ENCODE measurements around the gene IL1RN.
"Not testable (repeated sequence)": the region's sequence is repeated elsewhere in the genome, so short reads cannot be mapped to it uniquely, and the experiment has no call there.

IL1RN gene

DNA sequence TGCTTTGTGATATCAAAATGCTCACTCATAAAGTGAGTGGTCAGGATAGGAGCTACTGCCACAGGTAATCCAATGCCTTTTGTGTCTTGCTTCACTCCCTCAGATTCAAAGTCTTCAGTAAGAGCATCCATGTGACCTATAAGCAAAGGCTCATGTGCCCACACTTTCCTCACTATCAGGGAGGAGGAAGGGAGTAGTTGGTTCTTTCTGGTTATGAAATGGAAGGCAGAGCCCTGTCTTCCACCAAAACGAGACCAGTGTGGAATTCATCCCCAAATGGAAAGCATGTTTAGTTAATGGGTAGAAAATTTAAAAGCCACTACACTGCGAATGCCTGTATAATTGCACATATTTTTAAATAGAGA is 33.8 kb upstream of the IL1RN start:
- no peak for DNase-seq (ENCODE audit: extremely low read depth, low read depth)
- TF ChIP-seq, protein P1, sequence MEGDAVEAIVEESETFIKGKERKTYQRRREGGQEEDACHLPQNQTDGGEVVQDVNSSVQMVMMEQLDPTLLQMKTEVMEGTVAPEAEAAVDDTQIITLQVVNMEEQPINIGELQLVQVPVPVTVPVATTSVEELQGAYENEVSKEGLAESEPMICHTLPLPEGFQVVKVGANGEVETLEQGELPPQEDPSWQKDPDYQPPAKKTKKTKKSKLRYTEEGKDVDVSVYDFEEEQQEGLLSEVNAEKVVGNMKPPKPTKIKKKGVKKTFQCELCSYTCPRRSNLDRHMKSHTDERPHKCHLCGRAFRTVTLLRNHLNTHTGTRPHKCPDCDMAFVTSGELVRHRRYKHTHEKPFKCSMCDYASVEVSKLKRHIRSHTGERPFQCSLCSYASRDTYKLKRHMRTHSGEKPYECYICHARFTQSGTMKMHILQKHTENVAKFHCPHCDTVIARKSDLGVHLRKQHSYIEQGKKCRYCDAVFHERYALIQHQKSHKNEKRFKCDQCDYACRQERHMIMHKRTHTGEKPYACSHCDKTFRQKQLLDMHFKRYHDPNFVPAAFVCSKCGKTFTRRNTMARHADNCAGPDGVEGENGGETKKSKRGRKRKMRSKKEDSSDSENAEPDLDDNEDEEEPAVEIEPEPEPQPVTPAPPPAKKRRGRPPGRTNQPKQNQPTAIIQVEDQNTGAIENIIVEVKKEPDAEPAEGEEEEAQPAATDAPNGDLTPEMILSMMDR (IDR thresholded peaks at IDR 0.05; ENCODE audit: low read depth, low read length), result no peak

DNA sequence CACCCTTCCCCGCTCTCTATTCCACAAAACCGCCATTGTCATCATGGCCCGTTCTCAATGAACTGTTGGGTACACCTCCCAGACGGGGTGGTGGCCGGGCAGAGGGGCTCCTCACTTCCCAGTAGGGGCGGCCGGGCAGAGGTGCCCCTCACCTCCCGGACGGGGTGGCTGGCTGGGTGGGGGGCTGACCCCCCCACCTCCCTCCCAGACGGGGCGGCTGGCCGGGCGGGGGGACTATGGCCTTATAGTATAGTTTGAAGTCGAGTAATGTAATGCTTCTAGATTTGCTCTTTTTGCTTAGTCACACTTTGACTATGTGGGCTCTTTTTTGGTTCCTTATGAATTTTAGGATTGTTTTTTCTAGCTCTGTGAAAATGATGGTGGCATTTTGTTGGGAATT is 31.1 kb upstream of the IL1RN start:
- not testable (repeated sequence) for DNase-seq (ENCODE audit: extremely low read depth, low read depth)

DNA sequence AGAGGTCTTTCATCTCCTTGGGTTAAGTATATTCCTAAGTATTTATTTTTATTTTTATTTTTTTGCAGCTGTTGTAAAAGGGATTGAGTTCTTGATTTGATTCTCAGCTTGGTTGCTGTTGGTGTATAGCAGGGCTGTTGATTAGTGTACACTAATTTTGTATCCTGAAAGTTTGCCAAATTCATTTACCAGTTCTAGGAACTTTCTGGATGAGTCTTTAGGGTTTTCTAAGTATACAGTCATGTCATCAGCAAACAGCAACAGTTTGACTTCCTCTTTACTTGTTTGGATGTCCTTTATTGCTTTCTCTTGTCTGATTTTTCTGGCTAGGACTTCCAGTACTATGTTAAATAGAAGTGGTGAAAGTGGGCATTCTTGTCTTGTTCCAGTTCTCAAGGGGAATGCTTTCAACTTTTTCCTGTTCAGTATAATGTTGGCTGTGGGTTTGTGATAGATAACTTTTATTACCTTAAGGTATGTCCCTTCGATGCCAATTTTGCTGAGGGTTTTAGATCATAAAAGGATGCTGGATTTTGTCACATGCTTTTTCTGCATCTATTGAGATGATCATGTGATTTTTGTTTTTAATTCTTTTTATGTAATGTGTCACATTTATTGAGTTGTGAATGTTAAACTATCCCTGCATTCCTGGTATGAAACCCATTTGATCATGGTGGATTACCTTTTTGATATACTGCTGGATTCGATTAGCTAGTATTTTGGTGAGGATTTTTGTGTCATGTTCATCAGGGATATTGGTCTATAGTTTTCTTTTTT is 30.4 kb upstream of the IL1RN start:
- DNase-seq (ENCODE audit: extremely low read depth, low read depth), result not testable (repeated sequence)

DNA sequence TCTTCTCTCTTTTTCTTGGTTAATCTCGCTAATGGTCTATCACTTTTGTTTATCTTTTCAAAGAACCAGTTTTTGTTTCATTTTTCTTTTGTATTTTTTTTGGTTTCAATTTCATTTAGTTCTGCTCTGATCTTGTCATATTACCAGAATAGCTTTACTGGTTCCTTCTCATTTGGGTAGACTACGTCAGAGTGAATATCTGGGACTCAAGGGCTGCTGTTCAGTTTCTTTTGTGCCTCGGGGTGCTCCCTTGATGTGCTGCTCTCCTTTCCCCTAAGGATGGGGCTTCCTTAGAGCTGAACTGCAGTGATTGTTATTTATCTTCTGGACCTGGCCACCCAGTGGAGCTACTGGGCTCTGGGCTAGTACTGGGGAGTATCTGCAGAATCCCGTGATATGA is 29.4 kb upstream of the IL1RN start:
- TF ChIP-seq, protein P1 (IDR thresholded peaks at IDR 0.05; ENCODE audit: low read depth, low read length), result no peak
- no peak for DNase-seq (ENCODE audit: extremely low read depth, low read depth)

DNA sequence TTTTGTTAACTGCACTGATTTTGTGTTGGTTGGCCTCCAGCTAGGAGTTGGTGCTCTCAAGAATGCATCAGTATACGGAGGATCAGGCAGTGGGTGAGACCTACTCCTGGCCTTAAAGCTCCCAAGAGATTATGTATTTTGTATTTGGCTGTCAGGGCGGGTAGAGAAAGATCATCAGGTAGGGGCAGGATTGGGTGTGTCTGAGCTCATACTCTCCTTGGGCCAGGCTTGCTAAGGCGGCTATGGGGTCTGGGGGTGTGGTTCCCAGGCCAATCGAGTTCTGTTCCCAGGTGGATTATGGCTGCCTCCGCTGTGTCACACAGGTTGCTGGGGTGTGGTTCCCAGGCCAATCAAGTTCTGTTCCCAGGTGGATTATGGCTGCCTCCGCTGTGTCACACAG is 28.9 kb upstream of the IL1RN start:
- no peak for DNase-seq (ENCODE audit: extremely low read depth, low read depth)
- TF ChIP-seq, protein P1 (IDR thresholded peaks at IDR 0.05; ENCODE audit: low read depth, low read length), result no peak

DNA sequence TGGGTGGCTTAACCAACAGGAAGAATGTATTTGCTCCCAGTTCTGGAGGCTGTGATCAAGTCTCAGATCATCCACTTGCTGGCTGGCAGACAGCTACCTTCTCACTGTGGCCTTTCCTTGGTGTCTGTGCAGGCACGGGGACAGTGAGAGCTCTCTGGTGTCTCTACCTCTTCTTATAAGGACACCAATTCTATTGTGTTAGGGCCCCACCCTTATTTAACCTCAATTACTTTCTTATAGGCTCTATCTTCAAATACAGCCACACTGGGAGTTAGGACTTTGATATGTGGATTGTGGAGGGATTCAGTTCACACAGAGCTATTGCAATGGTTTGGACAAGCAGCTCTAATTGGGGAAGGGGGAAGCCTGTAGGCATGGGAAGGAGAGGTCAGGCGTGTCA is 25.3 kb upstream of the IL1RN start:
- TF ChIP-seq, protein P1 (IDR thresholded peaks at IDR 0.05; ENCODE audit: low read depth, low read length), result no peak
- no peak for DNase-seq (ENCODE audit: extremely low read depth, low read depth)

DNA sequence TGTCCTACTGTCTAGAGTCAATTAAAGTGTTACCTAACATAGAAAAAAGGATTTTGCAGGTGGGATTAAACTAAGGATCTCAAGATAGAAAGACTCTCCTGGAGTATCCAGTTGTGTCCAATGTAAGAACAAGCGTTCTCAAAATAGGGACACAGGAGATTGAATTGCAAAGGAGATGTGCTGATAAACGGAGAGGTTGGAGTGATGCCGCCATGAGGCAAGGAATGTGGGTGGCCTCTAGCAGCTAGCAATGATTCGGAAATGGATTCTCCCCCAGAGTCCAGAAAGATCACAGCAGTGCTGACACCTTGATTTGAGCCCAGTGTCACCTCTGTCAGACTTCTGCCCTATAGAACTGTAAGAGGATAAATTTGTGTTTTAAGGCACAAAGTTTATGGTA is 24.1 kb upstream of the IL1RN start:
- DNase-seq (ENCODE audit: extremely low read depth, low read depth), result no peak
- TF ChIP-seq, protein P1 (IDR thresholded peaks at IDR 0.05; ENCODE audit: low read depth, low read length), result no peak

DNA sequence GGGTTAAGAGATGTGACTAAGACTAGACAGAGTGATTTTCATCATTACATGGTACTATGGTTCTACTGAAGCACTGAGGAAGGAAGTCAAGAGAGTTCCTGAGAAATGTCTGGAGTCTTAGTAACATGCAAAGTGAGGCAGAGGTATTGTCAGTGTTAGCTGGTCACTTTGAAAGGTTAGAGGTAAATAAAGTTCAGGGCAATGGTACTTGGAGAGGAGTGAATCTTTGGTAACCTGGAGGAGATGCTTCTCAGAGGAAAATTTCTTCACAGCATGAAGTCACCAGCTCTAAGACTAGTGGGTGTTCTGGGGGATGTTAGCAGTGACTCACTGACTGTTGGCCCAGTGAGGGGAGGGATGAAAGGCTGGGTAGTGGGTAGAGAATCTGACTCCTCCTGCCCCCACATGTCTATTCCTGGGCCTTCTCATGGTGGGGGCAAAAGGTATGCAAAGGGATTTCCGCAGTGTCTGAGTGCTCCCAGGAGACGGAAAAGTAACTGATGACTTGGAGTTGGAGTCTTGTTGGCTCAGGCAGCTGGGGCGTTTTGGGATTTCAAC is 23.3 kb upstream of the IL1RN start:
- DNase-seq (ENCODE audit: extremely low read depth, low read depth), result no peak
- TF ChIP-seq, protein P1 (IDR thresholded peaks at IDR 0.05; ENCODE audit: low read depth, low read length), result no peak
